GM08714 (cell line): ENCODE results near the gene DOCK3.
"Not testable (repeated sequence)": the region's sequence is repeated elsewhere in the genome, so short reads cannot be mapped to it uniquely, and the experiment has no call there.

ENCODE experiments used
- H3K4me3 ChIP-seq: fragments of 200-500 bp; sonication (Bioruptor generic); 2 replicates; pipeline ENCODE4 v1.5.1; 2014; ENCODE audit warnings: mild to moderate bottlenecking, low read length, inconsistent platforms
- ZNF274 ChIP-seq: IDR thresholded peaks from 2 replicates; pipeline ENCODE4 v1.6.1; 2012; ENCODE audit warnings: mild to moderate bottlenecking, low read depth, low read length

The DOCK3 gene

DNA sequence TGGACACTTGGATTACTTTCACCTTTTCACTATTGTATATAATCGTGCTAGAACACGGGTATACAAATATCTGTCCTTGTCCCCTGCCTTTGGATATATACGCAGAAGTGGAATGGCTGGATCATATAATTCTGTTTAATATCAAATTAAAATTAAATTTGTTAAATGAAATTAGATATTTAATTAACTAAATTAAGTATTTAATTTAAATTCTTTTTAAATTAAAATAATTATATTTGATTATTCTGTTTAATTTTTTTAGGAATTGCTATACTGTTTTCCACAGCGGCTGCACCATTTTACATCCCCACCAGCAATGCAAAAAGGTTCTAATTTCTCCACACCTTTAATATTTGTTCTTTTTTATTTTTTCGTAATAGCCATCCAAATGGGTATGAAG, 84.3 kb downstream of the DOCK3 start:
- no peak overlapping the region for H3K4me3 ChIP-seq
- TF ChIP-seq ZNF274 = no peak

DNA sequence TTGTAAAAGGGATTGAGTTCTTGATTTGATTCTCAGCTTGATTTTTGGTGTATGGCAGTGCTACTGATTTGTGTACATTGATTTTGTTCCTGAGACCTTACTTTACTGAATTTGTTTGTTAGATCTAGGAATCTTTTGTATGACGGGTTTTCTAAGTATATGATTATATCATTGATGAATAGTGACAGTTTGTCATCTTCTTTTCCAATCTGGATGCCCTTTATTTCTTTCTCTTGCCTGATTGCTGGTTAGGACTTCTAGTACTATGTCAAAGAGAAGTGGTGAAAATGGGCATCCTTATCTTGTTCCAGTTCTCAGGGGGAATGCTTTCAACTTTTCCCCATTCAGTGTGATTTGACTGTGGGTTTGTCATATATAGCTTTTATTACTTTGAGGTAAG, 103.0 kb downstream of the DOCK3 start:
- no peak overlapping the region for H3K4me3 ChIP-seq
- no peak for TF ChIP-seq ZNF274

GRCh38 chr3:50781766-50782165, 107.0 kb downstream of the DOCK3 start:
- H3K4me3 ChIP-seq = not testable (repeated sequence)

DNA sequence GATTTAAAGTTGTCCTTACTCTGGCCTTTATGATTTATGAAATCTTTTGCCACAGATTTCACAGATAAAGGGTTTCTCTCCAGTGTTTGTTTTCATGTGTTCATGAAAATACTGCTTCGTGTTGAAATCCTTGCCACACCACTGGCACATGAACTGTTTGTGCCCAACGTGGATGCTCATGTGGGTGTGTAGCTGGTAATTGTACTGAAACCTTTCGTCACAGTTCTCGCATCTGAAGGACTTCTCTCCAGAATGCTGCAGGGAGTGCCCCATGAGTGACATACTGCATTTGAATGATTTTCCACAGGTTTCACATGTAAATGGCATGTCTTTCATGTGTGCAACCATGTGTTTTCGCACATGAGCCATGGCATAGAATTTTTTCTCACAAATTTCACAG, 111.9 kb downstream of the DOCK3 start:
- no peak for TF ChIP-seq ZNF274
- H3K4me3 ChIP-seq = no peak overlapping the region

- not testable (repeated sequence) for H3K4me3 ChIP-seq
Observed at GRCh38 chr3:50790894-50791293, 116.2 kb downstream of the DOCK3 start.

DNA sequence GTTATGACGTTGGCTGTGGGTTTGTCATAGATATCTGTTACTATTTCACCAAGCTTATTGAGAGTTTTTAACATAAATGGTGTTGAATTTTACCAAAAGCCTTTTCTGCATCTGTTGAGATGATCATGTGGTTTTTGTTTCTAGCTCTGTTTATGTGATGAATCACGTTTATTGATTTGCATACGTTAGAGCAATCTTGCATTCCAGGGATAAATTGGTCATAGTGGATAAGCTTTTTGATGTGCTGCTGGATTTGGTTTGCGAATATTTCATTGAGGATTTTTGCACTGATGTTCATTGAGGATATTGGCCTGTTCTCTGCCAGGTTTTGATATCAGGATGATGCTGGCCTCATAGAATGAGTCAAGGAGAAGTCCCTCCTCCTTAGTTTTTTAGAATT, 117.8 kb downstream of the DOCK3 start:
- no peak overlapping the region for H3K4me3 ChIP-seq
- no peak for TF ChIP-seq ZNF274

GRCh38 chr3:50803805-50804204, 129.1 kb downstream of the DOCK3 start:
- H3K4me3 ChIP-seq = not testable (repeated sequence)

DNA sequence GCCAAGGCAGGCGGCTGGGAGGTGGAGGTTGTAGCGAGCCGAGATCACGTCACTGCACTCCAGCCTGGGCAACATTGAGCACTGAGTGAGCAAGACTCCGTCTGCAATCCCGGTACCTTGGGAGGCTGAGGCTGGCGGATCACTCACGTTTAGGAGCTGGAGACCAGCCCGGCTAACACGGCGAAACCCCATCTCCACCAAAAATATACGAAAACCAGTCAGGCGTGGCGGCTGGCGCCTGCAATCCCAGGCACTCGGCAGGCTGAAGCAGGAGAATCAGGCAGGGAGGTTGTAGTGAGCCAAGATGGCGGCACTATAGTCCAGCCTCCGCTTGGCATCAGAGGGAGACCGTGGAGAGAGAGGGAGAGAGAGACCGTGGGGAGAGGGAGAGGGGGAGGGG, 129.6 kb downstream of the DOCK3 start:
- H3K4me3 ChIP-seq = not testable (repeated sequence)

DNA sequence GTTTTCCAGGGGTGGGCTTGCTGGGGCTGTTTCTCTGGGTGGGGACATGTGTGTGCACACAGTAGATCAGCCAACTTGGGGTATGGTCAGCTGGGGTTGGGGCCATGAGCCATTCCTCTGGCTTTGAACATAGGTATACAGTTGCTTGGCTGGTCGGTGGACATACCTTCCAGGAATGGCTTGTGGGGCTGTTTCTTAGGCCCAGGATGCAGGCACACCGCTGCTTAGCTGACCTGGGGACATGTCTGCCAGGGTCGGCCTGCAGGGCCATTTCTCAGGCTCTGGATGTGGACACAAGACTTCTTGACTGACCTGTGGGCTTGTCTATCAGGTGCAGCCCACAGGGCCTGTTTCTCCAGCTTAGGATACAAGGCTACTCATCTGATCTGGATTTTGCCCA, 130.6 kb downstream of the DOCK3 start:
- TF ChIP-seq ZNF274 = no peak
- no peak overlapping the region for H3K4me3 ChIP-seq

DNA sequence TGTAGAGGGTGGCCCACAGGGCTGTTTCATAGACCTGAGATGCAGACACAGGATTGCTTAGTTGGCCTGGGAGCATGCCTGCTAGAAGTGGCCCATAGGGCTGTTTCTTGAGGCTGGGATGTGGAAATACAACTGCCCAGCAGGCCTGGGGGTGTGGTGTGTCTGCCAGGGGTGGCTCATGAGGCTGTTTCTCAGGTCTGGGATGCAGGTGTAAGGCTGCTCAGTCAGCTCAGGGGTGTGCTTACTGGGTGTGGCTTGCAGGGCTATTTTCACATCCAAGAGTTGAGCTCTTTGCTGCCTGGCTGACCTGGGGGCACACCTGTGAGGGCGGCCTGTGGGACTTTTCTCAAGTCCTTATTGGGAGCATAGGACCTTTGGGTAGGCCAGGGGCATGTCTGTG, 131.3 kb downstream of the DOCK3 start:
- no peak overlapping the region for H3K4me3 ChIP-seq
- TF ChIP-seq ZNF274 = no peak

DNA sequence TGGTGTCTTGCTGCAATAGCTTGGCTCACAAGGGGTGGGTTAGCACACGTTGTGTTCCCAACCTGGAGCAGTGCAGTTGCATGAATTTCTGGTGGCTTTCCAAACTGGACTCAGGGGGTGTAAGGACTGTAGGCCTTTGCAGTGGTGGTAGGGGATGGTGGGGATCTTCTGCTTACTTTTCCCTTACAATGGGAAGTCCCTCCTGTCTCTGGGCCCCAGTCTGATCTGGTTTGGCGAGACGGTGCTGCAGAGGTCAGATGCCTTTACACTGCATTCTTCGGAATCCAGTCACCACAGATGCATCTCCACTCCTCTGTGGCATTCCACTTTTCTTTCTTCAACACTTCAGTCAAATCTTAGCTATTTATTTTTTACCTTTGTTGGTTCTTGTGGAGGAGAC, 132.1 kb downstream of the DOCK3 start:
- TF ChIP-seq ZNF274 = no peak
- H3K4me3 ChIP-seq = no peak overlapping the region

GRCh38 chr3:50807266-50807665, 132.5 kb downstream of the DOCK3 start:
- TF ChIP-seq ZNF274 = no peak
- no peak overlapping the region for H3K4me3 ChIP-seq

- no peak overlapping the region for H3K4me3 ChIP-seq
- TF ChIP-seq ZNF274 = no peak
Observed at GRCh38 chr3:50811893-50812292, 137.2 kb downstream of the DOCK3 start.

GRCh38 chr3:50815844-50816243, 141.1 kb downstream of the DOCK3 start:
- TF ChIP-seq ZNF274 = no peak
- H3K4me3 ChIP-seq = no peak overlapping the region

- no peak for TF ChIP-seq ZNF274
- no peak overlapping the region for H3K4me3 ChIP-seq
Observed at GRCh38 chr3:50816894-50817293, 142.2 kb downstream of the DOCK3 start.

DNA sequence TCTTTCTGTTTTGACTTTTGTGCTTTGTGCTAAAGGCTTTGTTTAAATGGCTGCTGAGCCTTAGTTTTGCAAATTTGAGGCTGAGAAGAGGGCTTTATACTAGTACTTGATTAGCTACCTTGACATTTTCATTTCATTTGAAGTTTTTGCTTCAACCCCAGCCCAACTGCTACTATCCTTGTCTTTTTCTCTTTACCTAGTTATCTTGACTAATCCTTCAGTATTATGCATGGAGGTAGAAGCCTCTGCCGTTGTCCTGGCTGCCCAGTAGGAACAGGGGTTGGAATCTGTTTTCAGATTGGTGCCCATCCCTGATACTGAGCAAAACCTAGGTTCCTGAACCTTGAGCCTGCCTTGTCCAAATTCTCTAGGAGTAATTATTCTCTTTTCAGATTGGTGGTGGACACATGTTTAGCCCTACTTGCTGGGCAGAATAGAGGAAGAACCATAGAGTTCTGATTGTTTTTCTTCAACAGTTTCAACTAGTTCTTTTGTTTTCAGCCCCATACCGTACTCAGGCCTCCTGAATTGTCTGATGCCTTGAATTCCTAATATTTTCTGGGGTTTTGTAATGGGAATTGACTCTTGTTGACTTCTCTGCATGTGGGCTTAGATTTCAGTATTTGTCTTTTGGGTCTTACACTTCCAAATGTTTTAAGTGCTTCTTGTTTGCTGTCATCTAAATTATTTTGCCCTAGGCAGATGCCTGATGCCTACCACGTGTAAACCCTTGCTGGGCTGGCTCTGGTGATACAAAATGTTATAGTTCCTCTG, 143.2 kb downstream of the DOCK3 start:
- no peak overlapping the region for H3K4me3 ChIP-seq
- TF ChIP-seq ZNF274 = no peak
